ENCODE measurements around the gene MAPK8IP2.
A peak's percentile ranks its signal among the peaks of the same experiment; 100 is the strongest.
"Not testable (repeated sequence)": the region's sequence is repeated elsewhere in the genome, so short reads cannot be mapped to it uniquely, and the experiment has no call there.

MAPK8IP2 gene

GRCh38 chr22:50633086-50633485 is 32.5 kb downstream of the MAPK8IP2 start:
- TF ChIP-seq CTCF (conservative IDR thresholded peaks at IDR 0.05; ENCODE audit: low read length): no peak
- H3K4me3 ChIP-seq (ENCODE audit: low read length): no peak overlapping the region
- DNase-seq (ENCODE audit: low read depth): no peak

- no peak for TF ChIP-seq CTCF (conservative IDR thresholded peaks at IDR 0.05; ENCODE audit: low read length)
- no peak overlapping the region for H3K4me3 ChIP-seq (ENCODE audit: low read length)
- no peak for DNase-seq (ENCODE audit: low read depth)
These were observed 33.2 kb downstream of the MAPK8IP2 start for GRCh38 chr22:50633771-50634170.

- TF ChIP-seq CTCF (conservative IDR thresholded peaks at IDR 0.05; ENCODE audit: low read length): no peak
- H3K4me3 ChIP-seq (ENCODE audit: low read length): no peak overlapping the region
- DNase-seq (ENCODE audit: low read depth): no peak
These were observed 35.0 kb downstream of the MAPK8IP2 start for GRCh38 chr22:50635591-50635990.

- H3K4me3 ChIP-seq (ENCODE audit: low read length); DNase-seq (ENCODE audit: low read depth): not testable (repeated sequence)
These were observed 39.7 kb downstream of the MAPK8IP2 start for GRCh38 chr22:50640296-50640695.

- H3K4me3 ChIP-seq (ENCODE audit: low read length): no peak overlapping the region
- no peak for DNase-seq (ENCODE audit: low read depth)
- no peak for TF ChIP-seq CTCF (conservative IDR thresholded peaks at IDR 0.05; ENCODE audit: low read length)
These were observed 40.5 kb downstream of the MAPK8IP2 start for GRCh38 chr22:50640857-50641647.

- peak; percentile 45 for TF ChIP-seq CTCF (conservative IDR thresholded peaks at IDR 0.05; ENCODE audit: low read length)
- peak; percentile 32 for DNase-seq (ENCODE audit: low read depth)
- H3K4me3 ChIP-seq (ENCODE audit: low read length): no peak overlapping the region
These were observed 41.4 kb downstream of the MAPK8IP2 start for GRCh38 chr22:50641696-50642607.

GRCh38 chr22:50643021-50643820 is 42.6 kb downstream of the MAPK8IP2 start:
- not testable (repeated sequence) for DNase-seq (ENCODE audit: low read depth); H3K4me3 ChIP-seq (ENCODE audit: low read length)

GRCh38 chr22:50643821-50644101 is 43.2 kb downstream of the MAPK8IP2 start:
- DNase-seq (ENCODE audit: low read depth); H3K4me3 ChIP-seq (ENCODE audit: low read length): not testable (repeated sequence)
